KG1 (cell line): Measurements from ENCODE around the gene MLX.
"Not testable (repeated sequence)": the region's sequence is repeated elsewhere in the genome, so short reads cannot be mapped to it uniquely, and the experiment has no call there.

Source experiments
- DNase-seq: peaks from one replicate; lab custom pipeline; 2025; lab: John Stamatoyannopoulos, UW

MLX gene

DNA sequence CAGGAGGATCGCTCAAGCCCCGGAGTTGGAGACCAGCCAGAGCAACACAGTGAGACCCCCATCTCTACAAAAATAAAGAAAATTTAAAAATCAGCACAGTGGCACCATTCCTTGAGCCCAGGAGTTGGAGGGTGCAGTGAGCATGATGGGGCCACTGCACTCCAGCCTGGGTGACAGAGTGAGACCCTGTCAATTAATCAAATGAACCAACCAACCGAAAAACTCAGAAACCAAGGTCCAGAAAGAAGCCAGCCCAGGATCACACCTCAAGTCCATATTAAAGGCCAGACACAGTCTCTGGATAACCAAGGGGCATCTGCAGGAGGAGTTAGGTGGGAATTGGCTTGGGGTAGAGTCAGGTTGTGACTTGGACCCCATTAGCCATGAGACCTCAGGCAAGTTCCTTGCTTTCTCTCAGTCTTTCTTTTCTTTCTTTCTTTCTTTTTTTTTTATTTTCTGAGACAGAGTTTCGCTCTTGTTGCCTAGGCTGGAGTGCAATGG lies 11.7 kb upstream of the MLX start:
- no peak for DNase-seq

- DNase-seq: not testable (repeated sequence)
Measured at GRCh38 chr17:42555961-42556617, 10.8 kb upstream of the MLX start.

DNA sequence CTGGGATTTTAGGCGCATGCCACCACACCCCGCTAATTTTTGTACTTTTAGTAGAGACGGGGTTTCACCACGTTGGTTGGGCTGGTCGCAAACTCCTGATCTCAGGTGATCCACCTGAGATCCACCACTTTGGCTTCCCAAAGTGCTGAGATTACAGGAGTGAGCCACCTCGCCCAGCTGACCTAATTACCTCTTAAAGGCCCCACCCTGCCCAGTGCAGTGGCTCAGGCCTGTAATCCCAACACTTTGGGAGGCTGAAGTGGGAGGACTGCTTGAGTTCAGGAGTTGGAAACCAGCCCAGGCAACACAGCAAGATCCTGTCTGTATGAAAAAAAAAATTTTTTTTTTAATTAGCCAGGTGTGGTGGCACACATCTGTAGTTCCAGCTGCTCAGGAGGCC lies 7.8 kb upstream of the MLX start:
- DNase-seq: no peak

GRCh38 chr17:42560246-42560645 lies 6.7 kb upstream of the MLX start:
- no peak for DNase-seq

GRCh38 chr17:42561897-42562387 lies 5.0 kb upstream of the MLX start, which contains the start of gene COASY:
TSS of gene COASY (plus strand) at chr17:42562148. CDS start at chr17:42562623, 475 bp downstream.
- peak; percentile 90 for DNase-seq

DNA sequence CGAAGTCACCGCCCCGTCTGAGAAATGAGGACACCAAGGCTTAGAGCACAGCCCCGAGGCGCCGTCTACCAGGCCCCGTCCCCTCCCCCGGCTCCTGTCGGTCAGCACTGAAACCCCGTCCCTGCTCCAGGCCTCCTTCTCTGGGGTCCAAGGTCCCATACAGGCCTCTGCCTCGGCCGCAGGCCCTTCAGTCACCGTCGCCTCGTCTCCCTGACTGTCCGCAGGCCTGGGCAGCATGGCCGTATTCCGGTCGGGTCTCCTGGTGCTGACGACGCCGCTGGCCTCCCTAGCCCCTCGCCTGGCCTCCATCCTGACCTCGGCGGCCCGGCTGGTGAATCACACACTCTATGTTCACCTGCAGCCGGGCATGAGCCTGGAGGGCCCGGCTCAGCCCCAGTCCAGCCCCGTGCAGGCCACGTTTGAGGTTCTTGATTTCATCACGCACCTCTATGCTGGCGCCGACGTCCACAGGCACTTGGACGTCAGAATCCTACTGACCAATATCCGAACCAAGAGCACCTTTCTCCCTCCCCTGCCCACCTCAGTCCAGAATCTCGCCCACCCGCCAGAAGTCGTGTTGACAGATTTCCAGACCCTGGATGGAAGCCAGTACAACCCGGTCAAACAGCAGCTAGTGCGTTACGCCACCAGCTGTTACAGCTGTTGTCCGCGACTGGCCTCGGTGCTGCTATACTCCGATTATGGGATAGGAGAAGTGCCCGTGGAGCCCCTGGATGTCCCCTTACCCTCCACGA lies 4.3 kb upstream of the MLX start:
- DNase-seq: no peak

GRCh38 chr17:42563143-42563509 lies 3.8 kb upstream of the MLX start:
- no peak for DNase-seq

GRCh38 chr17:42563543-42563942 lies 3.4 kb upstream of the MLX start:
- no peak for DNase-seq

DNA sequence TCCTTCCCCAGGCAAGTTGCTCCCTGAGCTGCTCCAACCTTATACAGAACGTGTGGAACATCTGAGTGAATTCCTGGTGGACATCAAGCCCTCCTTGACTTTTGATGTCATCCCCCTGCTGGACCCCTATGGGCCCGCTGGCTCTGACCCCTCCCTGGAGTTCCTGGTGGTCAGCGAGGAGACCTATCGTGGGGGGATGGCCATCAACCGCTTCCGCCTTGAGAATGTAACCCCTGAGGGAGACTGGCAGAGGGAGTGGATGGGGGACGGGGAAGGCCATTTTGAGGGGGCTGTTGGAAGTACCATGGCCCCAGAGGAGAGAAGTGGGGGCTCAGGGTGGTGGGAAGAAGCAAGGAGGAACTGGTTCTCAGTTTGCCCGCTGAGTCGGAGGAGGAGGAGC lies 3.0 kb upstream of the MLX start:
- no peak for DNase-seq

GRCh38 chr17:42564815-42565522 lies 1.9 kb upstream of the MLX start:
- DNase-seq: no peak

DNA sequence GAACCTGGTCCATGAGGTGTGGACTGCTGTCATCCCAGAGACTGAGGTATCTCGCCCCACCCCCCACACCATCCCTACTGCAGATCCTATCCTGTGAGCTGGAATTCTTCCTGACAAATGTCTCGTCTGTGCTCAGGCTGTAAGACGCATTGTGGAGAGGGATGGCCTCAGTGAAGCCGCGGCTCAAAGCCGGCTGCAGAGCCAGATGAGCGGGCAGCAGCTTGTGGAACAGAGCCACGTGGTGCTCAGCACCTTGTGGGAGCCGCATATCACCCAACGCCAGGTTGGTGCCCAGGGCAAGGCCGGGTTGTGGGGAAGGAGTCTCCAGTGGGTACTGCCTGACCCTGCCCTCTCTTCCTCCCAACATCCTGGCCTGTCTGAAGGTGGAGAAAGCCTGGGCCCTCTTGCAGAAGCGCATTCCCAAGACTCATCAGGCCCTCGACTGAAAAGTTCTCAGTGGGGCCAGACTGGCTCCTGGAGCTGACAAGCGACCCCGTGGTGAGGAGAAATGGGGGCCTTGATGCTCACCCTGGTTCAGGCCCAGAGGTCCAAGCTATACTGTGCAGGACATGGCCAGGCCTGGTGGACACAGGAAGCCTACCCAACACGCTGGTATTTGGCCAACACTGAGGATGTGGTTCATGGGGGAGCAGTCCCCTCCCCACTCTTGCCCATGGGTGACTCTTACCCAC lies 1.2 kb upstream of the MLX start:
- DNase-seq: no peak

GRCh38 chr17:42566215-42566882 lies 551 bp upstream of the MLX start:
- DNase-seq: no peak

DNA sequence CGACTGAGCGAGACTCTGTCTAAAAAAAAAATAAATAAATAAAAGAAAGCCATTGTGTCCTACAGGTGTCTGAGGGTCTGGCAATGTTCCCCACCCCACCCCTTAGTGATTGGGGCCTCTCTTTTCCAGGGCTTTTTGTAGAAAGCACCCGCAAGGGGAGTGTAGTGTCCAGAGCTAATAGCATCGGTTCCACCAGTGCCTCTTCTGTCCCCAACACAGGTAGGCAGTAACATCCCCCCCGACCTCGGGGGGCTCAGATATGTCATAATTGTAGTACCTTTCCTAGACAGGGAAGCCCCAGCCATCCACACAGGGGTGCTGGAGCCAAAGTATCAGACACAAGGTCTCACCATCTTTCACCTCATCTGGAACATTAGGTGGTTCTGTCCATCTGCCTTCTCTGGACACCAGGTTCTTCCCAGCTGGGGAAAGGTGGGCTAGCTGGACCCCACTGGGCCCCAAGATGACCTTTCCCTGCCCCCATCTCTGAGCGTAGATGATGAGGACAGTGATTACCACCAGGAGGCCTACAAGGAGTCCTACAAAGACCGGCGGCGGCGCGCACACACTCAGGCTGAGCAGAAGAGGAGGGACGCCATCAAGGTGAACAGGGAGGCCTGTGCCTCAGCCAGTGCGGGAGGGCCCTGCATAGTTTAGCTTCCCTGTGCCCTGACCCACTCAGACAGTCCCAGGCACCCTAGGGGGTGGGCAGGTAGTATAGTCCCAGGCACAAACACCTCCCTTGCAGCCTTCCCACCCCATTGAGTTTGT lies 1.6 kb downstream of the MLX start:
- no peak for DNase-seq

DNA sequence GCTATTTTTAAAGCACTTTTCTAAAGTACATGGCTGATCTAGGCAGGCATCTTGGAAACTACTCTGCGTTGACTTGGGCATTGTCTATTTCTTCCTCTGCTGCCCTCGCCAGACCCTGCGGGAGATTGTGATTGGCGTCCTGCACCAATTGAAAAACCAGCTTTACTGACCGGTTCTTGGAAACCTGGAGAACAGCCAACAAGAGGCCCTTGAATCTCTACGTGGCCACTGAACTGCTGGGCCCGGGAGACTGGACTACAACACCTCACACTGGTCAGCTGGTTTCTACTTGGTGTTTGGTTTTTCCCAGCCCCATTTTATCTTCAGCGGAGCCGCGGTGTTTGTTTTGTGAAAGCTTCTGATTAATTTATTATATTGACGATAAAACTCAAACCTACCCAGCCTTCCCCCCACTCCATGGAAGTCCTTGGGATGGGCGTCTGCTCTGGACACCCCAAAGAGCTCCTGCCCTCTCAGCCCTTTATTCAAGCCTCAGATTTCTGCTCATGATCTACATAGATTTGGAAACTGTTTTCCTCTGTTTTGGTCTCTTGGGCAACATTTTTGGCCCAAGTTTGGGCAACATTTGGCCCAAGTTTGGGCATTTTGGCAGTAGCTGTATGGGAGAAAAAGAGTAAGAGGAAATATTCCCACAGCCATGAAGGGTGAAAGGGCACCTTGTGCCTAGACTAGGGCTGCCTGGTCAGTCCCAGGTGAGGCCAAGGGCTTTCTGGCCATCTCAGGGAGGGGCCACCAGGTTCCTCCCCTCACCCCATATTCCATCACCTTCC lies 4.7 kb downstream of the MLX start:
- DNase-seq: no peak

- DNase-seq: no peak
Measured at GRCh38 chr17:42573095-42573494, 6.2 kb downstream of the MLX start.

DNA sequence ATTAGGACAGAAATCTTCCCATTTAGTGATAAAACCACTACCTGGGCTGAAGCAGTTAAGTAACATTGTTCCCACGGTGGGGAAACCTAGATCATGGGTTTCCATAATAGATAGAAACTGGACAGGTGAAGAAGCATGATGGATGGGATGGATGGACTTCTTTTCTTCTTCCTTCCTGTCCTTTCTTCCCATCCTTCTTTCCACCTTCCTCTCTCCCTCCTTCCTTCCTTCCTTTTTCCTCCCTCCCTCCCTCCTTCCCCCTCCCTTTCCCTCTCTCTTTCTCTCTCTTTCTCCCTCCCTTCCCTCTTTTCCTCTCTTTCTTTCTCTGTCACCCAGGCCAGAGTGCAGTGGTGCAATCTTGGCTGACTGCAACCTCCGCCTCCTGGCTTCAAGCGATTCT lies 7.6 kb downstream of the MLX start:
- no peak for DNase-seq

DNA sequence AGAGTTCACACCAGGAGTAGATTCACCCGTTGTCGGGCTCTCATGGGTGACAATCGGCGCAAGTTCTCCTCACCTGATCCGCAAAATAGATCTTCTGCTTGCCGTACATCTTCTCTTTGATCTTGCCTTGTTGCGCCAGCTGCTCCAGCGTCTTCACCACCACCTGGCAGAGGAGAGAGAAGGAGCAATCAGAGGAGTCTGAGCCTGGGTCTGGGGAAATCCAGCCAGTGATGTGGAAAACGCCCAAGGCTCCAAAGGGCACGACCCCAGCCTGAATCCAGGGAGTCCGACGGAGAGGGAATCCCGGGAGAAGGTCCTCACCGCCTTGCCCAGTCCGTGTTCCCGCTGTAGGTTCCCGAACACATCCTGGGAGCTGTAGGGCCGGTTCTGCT lies 10.2 kb downstream of the MLX start:
- DNase-seq: no peak

- peak; percentile 86 for DNase-seq
Measured at GRCh38 chr17:42577532-42578281, 10.8 kb downstream of the MLX start, which contains the start of gene PSMC3IP. TSS of gene PSMC3IP (minus strand) at chr17:42577729. CDS start at chr17:42577686, 43 bp downstream.

DNA sequence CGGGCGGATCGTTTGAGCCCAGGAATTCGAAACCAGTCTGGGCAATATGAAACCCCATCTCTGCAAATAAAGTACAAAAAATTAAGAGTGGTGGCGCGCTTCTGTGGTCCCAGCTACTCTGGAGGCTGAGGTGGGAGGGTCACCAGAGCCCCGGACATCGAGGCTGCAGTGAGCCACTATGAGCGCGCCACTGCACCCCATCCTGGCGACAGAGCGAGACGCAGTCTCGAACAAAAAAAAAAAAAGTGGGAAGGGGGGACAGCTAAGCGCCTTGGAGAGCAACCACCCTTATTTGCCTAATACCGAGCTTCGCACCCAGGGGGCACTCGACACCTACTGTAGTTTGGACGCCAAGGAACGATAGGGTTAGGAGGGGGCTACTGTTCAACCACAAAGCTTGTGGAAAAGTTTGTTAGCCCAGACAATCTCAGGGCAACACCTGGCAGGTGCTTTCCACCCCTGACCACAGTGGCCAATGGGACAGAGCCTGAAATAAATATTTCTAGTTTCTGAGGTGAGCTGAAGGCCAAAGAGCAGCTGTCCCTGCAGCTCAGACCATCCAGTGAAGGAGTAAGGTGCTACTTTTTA lies 11.5 kb downstream of the MLX start:
- peak; percentile 83 for DNase-seq
